GM10847 (cell line): ENCODE measurements around the gene KLHDC8B.

Experiments
- POLR2A ChIP-seq: IDR thresholded peaks from 2 replicates; pipeline ENCODE4 v1.6.1; 2011; ENCODE audit not compliant: insufficient read length; ENCODE audit errors: extremely low read depth

The KLHDC8B gene

DNA sequence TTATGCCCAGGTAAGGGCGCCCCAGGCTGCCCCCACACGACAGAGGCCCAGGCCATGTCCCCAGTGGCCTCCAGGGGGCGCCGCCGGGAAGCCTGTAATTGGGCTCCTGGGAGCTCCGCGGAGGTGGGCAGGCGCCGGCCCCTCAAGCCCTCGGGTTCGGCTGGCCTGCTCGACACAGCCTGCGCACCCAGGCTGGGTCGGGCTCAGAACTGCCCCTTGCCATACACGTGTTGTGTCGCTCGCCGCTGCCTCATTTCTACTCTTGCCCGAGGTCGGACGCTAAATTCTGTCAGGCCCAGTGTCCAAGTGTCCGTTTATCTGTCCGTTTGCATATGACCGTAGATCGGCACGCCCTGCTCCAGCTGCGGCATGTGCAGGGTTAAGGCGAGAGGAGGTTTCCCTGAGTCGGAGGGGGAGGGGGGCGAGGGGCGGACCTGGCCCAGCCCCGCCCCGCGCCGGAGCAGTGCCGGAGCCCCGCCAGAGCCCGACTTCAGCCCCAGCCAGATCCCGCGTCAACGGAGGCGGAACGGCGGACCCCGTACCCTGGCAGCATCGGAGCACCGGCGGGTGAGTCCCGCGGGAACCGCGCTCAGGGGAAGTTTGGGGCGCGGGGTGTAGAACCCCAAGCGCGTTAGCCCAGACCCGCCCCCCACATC is at the start of gene KLHDC8B:
Gene KLHDC8B, plus strand, starts transcription at position 480 of the 656 bp plus-strand sequence. CDS start 1,172 bp downstream, outside the sequence.
- TF ChIP-seq POLR2A: no peak

GRCh38 chr3:49122022-49122421 is 49.4 kb upstream of the KLHDC8B start:
- no peak for TF ChIP-seq POLR2A

GRCh38 chr3:49122451-49122850 is 48.9 kb upstream of the KLHDC8B start:
- TF ChIP-seq POLR2A: no peak

DNA sequence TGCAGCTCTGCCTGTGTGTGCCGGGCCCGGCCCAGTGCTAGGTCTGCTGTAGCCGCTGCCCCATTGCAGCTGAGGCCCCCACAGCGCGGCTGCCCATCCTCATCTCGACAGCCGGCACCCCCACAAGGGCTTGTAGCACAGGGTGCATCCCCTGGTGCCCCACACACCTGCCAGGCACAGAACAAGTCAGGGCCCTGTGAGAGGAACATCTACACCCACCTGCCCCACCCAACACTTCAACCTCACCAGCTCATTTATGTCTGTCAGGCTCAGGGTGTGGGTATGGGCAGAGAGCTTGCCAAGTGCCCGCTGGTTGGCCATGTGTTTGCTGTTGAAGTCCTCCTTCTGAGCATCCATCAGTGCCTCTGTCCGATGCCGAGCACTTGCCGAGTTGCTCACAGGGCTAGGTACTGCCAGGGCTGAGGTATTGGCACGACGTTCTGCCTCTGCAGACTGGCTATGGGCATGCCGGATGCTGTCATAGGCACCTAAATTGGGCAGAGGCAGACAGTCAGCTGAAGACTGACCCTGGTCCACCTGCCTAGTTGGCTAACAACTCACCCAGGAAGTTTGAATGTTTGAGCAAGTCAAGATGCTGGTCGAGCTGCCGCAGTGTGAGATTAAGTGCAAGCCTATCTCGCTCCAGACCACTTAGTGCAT is 48.4 kb upstream of the KLHDC8B start:
- no peak for TF ChIP-seq POLR2A

DNA sequence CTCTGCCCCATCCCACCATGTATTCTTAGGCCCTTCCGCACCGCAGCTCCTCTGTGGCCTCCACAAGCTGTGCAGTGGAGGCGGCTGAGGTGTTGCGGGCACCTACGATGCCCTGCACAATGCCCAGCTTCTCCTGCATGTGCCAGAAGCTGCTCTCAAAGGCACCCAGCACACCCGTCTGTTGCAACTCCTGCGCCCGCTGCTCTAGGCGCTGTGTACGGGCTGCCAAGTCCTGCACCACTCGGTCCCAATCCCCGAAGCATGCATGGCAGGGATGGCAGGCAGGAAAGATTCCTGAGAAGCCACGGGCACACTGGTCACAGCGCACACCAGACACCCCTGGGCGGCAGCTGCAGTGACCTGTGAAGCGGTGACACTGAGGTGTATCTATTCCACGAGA is 47.7 kb upstream of the KLHDC8B start:
- TF ChIP-seq POLR2A: no peak

- no peak for TF ChIP-seq POLR2A
Observed at GRCh38 chr3:49124203-49124602, 47.2 kb upstream of the KLHDC8B start.

DNA sequence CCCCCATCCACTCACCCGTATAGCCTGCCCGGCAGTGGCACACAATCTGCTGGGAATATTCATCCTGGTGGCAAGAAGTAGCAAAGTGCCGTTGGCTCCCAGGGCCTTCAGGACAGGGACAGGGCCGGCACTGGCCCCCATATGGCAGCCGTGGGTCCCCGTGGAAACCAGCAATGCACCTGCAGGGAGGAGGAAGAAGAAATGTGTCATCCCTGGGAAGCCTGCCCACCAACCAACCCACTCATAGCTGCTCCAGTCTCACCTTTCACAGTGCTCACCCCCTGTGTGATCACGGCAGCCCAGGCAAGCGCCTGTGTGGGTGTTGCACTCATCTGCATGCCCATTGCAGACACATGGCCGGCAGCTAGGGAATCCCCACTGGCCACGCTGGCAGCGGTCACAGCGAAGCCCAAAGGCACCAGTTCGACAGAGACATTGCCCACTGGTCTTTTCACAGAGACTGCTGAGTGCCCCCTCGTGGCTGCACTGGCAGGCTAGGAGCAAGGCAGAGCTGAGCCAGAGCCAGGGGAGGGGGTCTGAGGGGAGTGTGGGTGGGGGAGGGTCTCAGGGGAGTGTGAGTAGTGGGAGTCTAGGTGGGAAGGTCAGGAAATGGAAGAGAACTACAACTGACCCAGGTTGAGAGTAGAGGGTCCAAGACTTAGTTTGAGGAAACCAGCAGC is 46.3 kb upstream of the KLHDC8B start:
- TF ChIP-seq POLR2A: no peak

DNA sequence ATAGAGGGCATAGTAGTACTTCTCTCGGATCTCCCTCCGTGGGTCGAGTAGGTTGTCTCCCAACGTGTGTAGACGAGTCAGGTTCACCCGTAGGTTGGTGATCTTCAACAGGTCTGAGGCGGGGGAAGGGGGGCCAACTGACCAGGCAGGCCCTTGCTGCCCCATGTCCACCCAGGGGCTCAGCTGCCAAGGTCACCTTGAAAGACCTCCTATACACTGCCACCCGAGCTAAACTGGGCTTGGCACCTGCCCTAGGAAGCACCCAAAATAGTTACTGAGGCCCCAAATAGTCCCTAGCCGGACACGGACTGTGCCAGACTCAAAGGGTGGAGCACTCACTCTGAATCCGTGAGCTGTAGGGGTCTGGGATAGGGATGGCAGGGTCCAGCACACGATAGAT is 40.4 kb upstream of the KLHDC8B start:
- TF ChIP-seq POLR2A: no peak

GRCh38 chr3:49131576-49131975 is 39.8 kb upstream of the KLHDC8B start:
- no peak for TF ChIP-seq POLR2A

GRCh38 chr3:49132073-49132436 is 39.3 kb upstream of the KLHDC8B start:
- no peak for TF ChIP-seq POLR2A

GRCh38 chr3:49132437-49133225 is 38.8 kb upstream of the KLHDC8B start, which contains the start of gene LAMB2:
TSS of gene LAMB2 (minus strand) at chr3:49133050. CDS start at chr3:49132867, 183 bp downstream.
- TF ChIP-seq POLR2A: no peak

DNA sequence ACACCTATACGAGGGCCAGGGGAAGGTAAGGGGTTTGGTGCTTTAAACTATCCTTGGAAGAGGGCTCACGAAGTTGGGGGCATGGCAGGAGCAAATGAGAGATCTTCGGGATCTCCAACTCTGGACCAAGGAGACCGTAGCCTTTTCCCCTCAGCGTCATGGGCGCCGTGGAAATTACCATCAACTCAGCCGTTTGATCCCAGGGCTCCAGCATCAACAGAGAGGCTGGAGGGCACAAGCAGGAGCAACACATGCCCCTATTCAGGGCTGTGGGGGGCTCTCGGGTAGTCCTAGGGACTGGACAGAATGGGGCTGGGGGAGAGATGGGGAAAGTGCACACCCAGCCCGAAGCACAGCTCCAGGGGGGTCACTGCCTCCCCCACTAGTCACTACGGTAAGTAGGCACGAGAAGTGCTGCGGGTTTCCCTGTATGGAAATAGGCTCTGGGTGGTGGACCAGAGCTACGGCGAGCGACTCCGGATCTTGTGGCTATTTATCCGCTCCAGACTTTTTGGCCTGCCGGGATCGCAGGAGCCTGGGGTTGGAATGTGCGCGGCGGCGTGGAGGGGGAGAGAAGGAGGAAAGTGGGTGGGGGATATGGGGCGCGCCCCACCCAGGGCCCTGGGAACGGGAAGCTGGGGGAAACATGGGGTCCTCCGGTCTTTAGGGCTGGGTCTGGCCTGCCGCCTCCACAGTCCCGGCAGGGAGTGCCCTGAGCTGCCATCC is 38.0 kb upstream of the KLHDC8B start:
- TF ChIP-seq POLR2A: no peak

DNA sequence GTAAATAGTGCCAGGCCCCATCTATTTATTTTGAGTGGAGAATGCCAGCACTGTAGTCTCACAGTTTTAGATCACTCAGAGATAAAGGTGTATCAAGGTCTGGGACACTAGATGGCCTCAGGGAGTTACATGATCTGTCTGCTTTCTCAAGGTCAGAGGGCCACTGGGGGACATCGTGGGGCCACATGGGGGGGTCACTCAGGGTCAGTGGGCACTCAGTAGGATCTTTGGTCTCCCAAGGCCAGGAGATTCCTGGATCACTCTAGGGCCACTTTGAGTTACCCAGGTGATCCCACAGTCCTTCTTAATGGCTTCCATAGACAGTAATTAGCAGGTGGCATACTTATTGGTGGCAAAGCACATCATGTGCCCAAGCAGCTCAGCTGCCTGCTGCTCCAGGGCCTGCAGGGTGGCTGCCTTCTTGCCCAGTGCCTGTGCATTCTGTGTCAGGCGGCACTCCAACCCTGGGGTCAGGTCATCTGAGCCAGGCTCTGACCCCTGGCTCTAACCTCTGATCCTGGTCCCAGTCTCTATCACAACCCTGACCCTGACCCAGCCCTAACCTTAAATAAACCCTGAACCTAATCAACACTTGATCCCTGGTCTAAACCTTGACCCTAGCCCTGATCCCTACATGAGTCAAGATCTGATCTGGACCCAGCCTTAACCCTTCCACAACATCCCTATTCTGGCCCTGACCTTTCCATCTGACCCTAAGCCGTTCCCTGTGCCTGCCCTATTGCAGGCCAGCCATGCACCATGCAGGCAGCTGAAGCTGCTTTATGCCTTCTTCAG is 36.7 kb upstream of the KLHDC8B start:
- no peak for TF ChIP-seq POLR2A

- TF ChIP-seq POLR2A: no peak
Observed at GRCh38 chr3:49135499-49135898, 35.9 kb upstream of the KLHDC8B start.
